Measurements from ENCODE around the gene HAND2.

DNA sequence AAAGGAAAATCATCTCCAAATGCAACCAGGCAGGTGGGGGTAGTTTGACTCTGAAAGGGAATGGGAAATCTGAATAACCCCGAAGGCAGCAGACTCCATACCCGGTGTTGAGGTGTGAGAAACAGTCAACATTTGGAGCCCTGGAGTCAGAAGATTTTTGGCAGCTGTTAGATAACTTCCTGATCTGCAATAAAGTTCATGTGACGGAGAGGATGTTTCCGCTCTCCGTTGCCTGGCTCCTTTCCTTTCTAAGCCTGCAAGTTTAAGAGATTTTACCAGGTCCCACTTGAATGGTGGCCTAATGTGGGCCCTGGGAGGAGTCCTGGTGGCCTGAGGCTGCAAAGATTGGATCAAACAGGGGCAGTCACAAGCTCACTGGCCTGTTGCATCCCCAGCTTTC is 27.7 kb downstream of the HAND2 start:
- TF ChIP-seq, protein P1, sequence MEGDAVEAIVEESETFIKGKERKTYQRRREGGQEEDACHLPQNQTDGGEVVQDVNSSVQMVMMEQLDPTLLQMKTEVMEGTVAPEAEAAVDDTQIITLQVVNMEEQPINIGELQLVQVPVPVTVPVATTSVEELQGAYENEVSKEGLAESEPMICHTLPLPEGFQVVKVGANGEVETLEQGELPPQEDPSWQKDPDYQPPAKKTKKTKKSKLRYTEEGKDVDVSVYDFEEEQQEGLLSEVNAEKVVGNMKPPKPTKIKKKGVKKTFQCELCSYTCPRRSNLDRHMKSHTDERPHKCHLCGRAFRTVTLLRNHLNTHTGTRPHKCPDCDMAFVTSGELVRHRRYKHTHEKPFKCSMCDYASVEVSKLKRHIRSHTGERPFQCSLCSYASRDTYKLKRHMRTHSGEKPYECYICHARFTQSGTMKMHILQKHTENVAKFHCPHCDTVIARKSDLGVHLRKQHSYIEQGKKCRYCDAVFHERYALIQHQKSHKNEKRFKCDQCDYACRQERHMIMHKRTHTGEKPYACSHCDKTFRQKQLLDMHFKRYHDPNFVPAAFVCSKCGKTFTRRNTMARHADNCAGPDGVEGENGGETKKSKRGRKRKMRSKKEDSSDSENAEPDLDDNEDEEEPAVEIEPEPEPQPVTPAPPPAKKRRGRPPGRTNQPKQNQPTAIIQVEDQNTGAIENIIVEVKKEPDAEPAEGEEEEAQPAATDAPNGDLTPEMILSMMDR (IDR thresholded peaks at IDR 0.05; ENCODE audit: low read depth, low read length), result no peak
- TF ChIP-seq, protein P2, sequence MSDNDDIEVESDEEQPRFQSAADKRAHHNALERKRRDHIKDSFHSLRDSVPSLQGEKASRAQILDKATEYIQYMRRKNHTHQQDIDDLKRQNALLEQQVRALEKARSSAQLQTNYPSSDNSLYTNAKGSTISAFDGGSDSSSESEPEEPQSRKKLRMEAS (IDR thresholded peaks at IDR 0.05; ENCODE audit: low read depth, low read length), result no peak

Data from NB4 (cell line).